ENCODE data around the gene PHAF1. TPM values are rescaled to one million over a fixed set of nuclear protein-coding genes. Genes with fewer than 3 reads are reported as not detected.

The PHAF1 gene
- total and polyA plus RNA-seq, 2 of the 8 experiments (the other 6 are each of a cell fraction or from before 2014, with no cell fraction given) = 18.6 to 26.4 TPM

DNA sequence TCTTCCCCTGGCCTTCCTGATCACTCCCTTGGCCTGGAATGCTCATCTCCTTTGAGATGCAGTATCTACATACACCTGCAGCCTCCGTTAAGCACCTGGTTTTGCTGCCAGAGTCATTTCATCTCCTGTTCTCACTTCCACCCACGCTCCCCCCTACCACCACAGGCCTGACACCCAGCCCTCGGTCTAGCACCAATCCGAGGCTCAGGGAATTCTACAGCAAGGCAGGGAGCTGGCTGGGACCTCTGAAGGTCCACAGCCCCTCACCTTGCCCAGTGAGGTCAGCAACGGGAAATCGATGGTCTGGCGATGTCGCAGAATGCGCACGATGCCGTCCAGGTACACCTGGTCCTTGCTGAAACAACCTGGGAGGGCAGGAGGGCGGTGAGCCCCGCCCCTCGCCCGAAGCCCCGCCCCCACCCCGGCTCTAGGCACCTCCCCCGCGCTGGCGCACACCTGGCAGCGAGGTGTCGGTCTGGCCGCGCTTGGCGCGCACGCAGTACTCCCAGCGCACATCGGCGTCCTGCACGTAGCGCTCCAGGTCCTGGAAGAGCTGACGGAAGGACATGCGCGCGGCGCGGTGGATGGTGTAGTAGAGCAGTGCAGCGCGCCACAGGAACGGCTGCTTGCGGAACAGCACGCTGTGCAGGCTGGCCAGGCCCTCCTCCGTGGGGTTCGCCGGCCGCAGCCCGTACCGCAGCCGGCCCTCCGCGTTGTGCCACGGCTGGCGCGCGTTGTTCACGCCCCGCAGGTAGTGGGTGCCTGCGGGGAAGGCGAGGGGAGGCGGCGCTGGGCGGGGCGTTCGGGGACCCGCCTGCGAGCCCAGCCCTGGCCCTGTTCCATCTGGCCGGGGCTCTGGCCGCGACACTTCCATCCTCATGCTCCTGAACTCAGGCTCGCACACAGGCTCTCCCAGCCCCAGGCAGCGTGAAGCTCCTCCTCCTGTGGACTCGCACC is 68.3 kb downstream of the PHAF1 start (continued):
- TF ChIP-seq, protein P1, sequence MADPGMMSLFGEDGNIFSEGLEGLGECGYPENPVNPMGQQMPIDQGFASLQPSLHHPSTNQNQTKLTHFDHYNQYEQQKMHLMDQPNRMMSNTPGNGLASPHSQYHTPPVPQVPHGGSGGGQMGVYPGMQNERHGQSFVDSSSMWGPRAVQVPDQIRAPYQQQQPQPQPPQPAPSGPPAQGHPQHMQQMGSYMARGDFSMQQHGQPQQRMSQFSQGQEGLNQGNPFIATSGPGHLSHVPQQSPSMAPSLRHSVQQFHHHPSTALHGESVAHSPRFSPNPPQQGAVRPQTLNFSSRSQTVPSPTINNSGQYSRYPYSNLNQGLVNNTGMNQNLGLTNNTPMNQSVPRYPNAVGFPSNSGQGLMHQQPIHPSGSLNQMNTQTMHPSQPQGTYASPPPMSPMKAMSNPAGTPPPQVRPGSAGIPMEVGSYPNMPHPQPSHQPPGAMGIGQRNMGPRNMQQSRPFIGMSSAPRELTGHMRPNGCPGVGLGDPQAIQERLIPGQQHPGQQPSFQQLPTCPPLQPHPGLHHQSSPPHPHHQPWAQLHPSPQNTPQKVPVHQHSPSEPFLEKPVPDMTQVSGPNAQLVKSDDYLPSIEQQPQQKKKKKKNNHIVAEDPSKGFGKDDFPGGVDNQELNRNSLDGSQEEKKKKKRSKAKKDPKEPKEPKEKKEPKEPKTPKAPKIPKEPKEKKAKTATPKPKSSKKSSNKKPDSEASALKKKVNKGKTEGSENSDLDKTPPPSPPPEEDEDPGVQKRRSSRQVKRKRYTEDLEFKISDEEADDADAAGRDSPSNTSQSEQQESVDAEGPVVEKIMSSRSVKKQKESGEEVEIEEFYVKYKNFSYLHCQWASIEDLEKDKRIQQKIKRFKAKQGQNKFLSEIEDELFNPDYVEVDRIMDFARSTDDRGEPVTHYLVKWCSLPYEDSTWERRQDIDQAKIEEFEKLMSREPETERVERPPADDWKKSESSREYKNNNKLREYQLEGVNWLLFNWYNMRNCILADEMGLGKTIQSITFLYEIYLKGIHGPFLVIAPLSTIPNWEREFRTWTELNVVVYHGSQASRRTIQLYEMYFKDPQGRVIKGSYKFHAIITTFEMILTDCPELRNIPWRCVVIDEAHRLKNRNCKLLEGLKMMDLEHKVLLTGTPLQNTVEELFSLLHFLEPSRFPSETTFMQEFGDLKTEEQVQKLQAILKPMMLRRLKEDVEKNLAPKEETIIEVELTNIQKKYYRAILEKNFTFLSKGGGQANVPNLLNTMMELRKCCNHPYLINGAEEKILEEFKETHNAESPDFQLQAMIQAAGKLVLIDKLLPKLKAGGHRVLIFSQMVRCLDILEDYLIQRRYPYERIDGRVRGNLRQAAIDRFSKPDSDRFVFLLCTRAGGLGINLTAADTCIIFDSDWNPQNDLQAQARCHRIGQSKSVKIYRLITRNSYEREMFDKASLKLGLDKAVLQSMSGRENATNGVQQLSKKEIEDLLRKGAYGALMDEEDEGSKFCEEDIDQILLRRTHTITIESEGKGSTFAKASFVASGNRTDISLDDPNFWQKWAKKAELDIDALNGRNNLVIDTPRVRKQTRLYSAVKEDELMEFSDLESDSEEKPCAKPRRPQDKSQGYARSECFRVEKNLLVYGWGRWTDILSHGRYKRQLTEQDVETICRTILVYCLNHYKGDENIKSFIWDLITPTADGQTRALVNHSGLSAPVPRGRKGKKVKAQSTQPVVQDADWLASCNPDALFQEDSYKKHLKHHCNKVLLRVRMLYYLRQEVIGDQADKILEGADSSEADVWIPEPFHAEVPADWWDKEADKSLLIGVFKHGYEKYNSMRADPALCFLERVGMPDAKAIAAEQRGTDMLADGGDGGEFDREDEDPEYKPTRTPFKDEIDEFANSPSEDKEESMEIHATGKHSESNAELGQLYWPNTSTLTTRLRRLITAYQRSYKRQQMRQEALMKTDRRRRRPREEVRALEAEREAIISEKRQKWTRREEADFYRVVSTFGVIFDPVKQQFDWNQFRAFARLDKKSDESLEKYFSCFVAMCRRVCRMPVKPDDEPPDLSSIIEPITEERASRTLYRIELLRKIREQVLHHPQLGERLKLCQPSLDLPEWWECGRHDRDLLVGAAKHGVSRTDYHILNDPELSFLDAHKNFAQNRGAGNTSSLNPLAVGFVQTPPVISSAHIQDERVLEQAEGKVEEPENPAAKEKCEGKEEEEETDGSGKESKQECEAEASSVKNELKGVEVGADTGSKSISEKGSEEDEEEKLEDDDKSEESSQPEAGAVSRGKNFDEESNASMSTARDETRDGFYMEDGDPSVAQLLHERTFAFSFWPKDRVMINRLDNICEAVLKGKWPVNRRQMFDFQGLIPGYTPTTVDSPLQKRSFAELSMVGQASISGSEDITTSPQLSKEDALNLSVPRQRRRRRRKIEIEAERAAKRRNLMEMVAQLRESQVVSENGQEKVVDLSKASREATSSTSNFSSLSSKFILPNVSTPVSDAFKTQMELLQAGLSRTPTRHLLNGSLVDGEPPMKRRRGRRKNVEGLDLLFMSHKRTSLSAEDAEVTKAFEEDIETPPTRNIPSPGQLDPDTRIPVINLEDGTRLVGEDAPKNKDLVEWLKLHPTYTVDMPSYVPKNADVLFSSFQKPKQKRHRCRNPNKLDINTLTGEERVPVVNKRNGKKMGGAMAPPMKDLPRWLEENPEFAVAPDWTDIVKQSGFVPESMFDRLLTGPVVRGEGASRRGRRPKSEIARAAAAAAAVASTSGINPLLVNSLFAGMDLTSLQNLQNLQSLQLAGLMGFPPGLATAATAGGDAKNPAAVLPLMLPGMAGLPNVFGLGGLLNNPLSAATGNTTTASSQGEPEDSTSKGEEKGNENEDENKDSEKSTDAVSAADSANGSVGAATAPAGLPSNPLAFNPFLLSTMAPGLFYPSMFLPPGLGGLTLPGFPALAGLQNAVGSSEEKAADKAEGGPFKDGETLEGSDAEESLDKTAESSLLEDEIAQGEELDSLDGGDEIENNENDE (IDR thresholded peaks at IDR 0.05; ENCODE audit: insufficient replicate concordance, low read length) = no peak
- no peak for TF ChIP-seq RNF2 (IDR thresholded peaks at IDR 0.05; ENCODE audit: borderline replicate concordance, low read depth, low read length, missing control alignments, poor library complexity, severe bottlenecking)
- no peak for TF ChIP-seq POU5F1 (IDR thresholded peaks at IDR 0.05; ENCODE audit: low read depth, low read length)
- no peak for TF ChIP-seq RXRA (IDR thresholded peaks at IDR 0.05; ENCODE audit: insufficient read depth, low read depth, low read length)
- no peak for TF ChIP-seq NANOG (IDR thresholded peaks at IDR 0.05; ENCODE audit: insufficient read depth, low read depth, low read length, poor library complexity, severe bottlenecking)
- no peak for TF ChIP-seq PHF8 (conservative IDR thresholded peaks at IDR 0.05; ENCODE audit: low read depth, low read length)
- TF ChIP-seq BCL11A (IDR thresholded peaks at IDR 0.05; ENCODE audit: low read depth in 2 of 2, low read length in 2 of 2) = no peak
- peak; percentile 50; the same call in 1 of the 2 replicates for TF ChIP-seq TBP (IDR thresholded peaks at IDR 0.05; ENCODE audit: low read depth, low read length)

Data from H1 (cell line).